ENCODE results near the gene ZNRF4. TPM values are rescaled to one million over a fixed set of nuclear protein-coding genes. Genes with fewer than 3 reads are reported as not detected.

The ZNRF4 gene
- total and polyA plus RNA-seq, 2 of the 8 experiments (the other 6 are each of a cell fraction or from before 2014, with no cell fraction given), result not detected

DNA sequence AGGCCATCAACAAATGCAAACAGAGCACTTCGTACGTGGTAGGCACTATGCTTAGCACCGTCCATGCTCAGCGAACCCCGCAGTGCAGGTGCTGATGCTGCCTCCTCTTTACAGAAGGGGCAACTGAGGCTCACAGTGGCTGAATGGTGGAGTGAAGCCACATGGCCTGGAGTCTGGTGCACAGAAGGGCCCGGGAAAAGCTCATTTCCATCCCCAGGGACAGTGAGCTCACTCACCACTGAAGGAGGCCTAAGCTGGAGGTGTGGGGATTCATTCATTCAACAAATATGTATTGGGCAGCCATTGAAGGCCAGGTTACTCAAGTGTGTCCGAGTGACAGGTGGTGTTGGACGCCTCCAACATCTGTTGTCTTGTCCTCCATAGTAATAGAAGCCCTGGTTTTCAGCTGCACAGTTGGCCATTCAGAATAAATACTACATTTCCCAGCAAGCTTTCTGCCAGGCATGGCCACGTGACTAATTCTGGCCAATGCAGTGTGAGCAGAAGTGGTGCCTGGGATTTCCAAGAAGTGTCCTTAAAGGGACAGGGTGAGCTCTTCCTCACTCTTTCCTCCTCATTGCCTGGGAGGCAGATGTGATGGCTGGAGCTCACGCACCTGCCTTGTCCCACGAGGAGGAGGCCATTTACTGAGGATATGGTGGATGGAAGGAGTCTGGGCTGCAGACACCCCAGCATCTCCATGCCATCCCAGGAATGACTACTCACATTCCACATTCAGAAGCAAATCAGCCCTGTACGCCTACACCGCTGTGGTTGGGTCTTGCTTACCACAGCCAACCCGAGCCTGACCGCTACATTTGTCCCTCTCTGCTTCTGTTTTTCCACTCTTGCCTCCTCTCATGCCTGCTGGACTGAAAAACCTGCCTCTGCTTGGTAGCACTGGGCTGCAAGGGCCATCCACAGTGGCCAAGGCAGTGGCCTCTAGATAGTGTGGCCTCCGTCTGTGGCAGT, 2.3 kb upstream of the ZNRF4 start:
- H3K14ac ChIP-seq (ENCODE audit: insufficient read length), result no peak overlapping the region
- peaks cover 3% of the 10 kb centered on the region; the same call in 1 of the 2 replicates for H3K23me2 ChIP-seq (ENCODE audit: low read depth, low read length)
- no peaks in the 10 kb centered on the region for H4K20me1 ChIP-seq (replicated peaks in 1 of 2; ENCODE audit: control insufficient read depth in 1 of 2, insufficient read depth in 2 of 2, low read length in 2 of 2)
- no peak overlapping the region for H2BK20ac ChIP-seq (ENCODE audit: low read length)
- ChIA-PET POLR2A (ENCODE audit: partially characterized antibody) (no interaction called here), CTCF (ENCODE audit: partially characterized antibody) (interaction anchor here (0.6 to 1.6 kb wide), 7 partner anchors 14 to 123 kb away, joined by 3 to 5 read pairs (median 3); no protein-coding TSS in a partner anchor)
- no peak overlapping the region for H3K23ac ChIP-seq (ENCODE audit: insufficient read length)
- H3K27me3 ChIP-seq (replicated peaks in 1 of 4; ENCODE audit: control insufficient read depth in 3 of 4, extremely low read depth in 1 of 4, insufficient read depth in 3 of 4, low read length in 3 of 4), result peaks cover 0 to 1% (median 0%) of the 10 kb centered on the region in 4 experiments; a peak in 2 of 7 replicates
- H3K4me3 ChIP-seq (ENCODE audit: extremely low read depth in 1 of 4, insufficient read depth in 2 of 4, low read depth in 3 of 4, low read length in 4 of 4), result no peak overlapping the region
- no peak overlapping the region for H2BK120ac ChIP-seq (replicated peaks; ENCODE audit: low read depth, low read length)
- no peak overlapping the region for H2BK15ac ChIP-seq (ENCODE audit: low read length)
- no peaks in the 10 kb centered on the region for H3K79me2 ChIP-seq (ENCODE audit: control insufficient read depth in 1 of 2, insufficient read depth in 2 of 2, low read length in 2 of 2)
- no peak overlapping the region for H2BK12ac ChIP-seq (ENCODE audit: low read depth, low read length)
- no peak overlapping the region for H3K4me2 ChIP-seq (ENCODE audit: insufficient read depth in 1 of 2, low read depth in 2 of 2, low read length in 2 of 2)
- no peaks in the 10 kb centered on the region for H3K36me3 ChIP-seq (ENCODE audit: control insufficient read depth in 2 of 4, insufficient read depth in 4 of 4, low read length in 3 of 4)
- H4K91ac ChIP-seq (replicated peaks; ENCODE audit: insufficient read length, low read length), result no peak overlapping the region
- H2BK5ac ChIP-seq (ENCODE audit: low read depth, low read length), result no peak overlapping the region
- H2AFZ ChIP-seq (ENCODE audit: low read length), result no peak overlapping the region
- H3K56ac ChIP-seq (replicated peaks; ENCODE audit: insufficient read length, low read depth, low read length), result no peak overlapping the region
- H3K27ac ChIP-seq (ENCODE audit: low read depth, low read length), result no peak overlapping the region
- WGBS, 2 experiments (ENCODE audit: extremely low coverage in 1 of 2, insufficient coverage in 1 of 2, insufficient read length in 1 of 2, insufficient replicate concordance in 2 of 2, low coverage in 1 of 2, low lambda C conversion rate in 2 of 2, missing lambda C conversion rate in 1 of 2), result 81% methylated on average over 16 of the region's 16 CpGs; no CpG with 5 or more reads in 1 of the 2 experiments
- FAIRE-seq (no peak), DNase-seq (ENCODE audit: low read depth in 1 of 2, low spot score in 2 of 2) (no peak)
- no peak overlapping the region for H2AK5ac ChIP-seq (ENCODE audit: low read depth, low read length)
- H3K4ac ChIP-seq (replicated peaks; ENCODE audit: insufficient read length, low read depth, low read length), result no peak overlapping the region
- H3K9ac ChIP-seq (replicated peaks in 1 of 4; ENCODE audit: extremely low read depth in 1 of 4, low read depth in 3 of 4, low read length in 3 of 4), result no peak overlapping the region
- H4K8ac ChIP-seq (ENCODE audit: extremely low read depth, insufficient read depth, low read length), result no peak overlapping the region
- H3K79me1 ChIP-seq (ENCODE audit: low read depth, low read length), result no peaks in the 10 kb centered on the region
- no peak overlapping the region for H3K18ac ChIP-seq (ENCODE audit: extremely low read depth, low read length)
- H3K4me1 ChIP-seq (replicated peaks in 1 of 4; ENCODE audit: control insufficient read depth in 3 of 4, insufficient read depth in 4 of 4, low read length in 3 of 4), result no peaks in the 10 kb centered on the region
- H3K9me3 ChIP-seq (ENCODE audit: insufficient read depth in 2 of 2, low read depth in 1 of 2, low read length in 1 of 2), result 0 out of 4 replicates have a peak, but pooled peaks cover 0 to 2% of the 10 kb centered on the region in 2 experiments
- H4K5ac ChIP-seq (ENCODE audit: insufficient read length, low read depth, low read length), result no peak overlapping the region
- TF ChIP-seq, protein P1, sequence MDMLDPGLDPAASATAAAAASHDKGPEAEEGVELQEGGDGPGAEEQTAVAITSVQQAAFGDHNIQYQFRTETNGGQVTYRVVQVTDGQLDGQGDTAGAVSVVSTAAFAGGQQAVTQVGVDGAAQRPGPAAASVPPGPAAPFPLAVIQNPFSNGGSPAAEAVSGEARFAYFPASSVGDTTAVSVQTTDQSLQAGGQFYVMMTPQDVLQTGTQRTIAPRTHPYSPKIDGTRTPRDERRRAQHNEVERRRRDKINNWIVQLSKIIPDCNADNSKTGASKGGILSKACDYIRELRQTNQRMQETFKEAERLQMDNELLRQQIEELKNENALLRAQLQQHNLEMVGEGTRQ (IDR thresholded peaks at IDR 0.05; ENCODE audit: low read length), result peak; percentile 77
- TF ChIP-seq RFX5 (IDR thresholded peaks at IDR 0.05; ENCODE audit: borderline replicate concordance, low read depth, low read length) (no peak), BRCA1 (IDR thresholded peaks at IDR 0.05; ENCODE audit: low read depth, low read length) (no peak), SP1 (IDR thresholded peaks at IDR 0.05; ENCODE audit: low read depth, low read length) (peak; percentile 62; the same call in 1 of the 2 replicates), KDM1A (IDR thresholded peaks at IDR 0.05; ENCODE audit: borderline replicate concordance, low read length) (peak; percentile 89), CEBPB (IDR thresholded peaks at IDR 0.05; ENCODE audit: low read depth, low read length) (no peak), SIX5 (IDR thresholded peaks at IDR 0.05; ENCODE audit: low read depth, low read length) (peak; percentile 45; the same call in 1 of the 2 replicates), BCL11A (IDR thresholded peaks at IDR 0.05; ENCODE audit: low read depth in 2 of 2, low read length in 2 of 2) (no peak), SIRT6 (IDR thresholded peaks at IDR 0.05; ENCODE audit: low read length) (no peak)
- TF ChIP-seq, protein P2, sequence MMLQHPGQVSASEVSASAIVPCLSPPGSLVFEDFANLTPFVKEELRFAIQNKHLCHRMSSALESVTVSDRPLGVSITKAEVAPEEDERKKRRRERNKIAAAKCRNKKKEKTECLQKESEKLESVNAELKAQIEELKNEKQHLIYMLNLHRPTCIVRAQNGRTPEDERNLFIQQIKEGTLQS (IDR thresholded peaks at IDR 0.05; ENCODE audit: insufficient read depth, low read depth, low read length), result 0 out of 2 replicates have a peak, but pooled peaks have one; percentile 47
